ENCODE results near the gene ASTE1.

DNA sequence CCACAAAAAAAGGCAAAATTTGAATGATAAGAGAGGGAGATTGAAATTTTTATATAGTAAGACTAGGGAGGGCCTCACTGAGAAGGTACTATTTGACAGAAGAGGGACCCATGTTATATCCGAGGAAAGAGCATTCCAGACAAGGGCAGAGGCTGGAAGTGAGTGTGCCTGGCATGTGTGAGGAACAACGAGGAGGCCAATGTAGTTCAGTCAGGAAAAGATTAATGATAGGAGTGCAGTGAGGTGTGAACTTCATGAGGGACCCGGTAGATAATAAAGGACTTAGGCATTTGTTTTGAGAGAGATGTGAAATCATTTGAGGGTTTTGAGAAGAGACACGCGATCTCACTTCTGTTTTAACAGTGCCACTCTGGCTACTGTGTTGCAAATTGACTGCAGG, 36.3 kb downstream of the ASTE1 start:
- TF ChIP-seq, protein P1, sequence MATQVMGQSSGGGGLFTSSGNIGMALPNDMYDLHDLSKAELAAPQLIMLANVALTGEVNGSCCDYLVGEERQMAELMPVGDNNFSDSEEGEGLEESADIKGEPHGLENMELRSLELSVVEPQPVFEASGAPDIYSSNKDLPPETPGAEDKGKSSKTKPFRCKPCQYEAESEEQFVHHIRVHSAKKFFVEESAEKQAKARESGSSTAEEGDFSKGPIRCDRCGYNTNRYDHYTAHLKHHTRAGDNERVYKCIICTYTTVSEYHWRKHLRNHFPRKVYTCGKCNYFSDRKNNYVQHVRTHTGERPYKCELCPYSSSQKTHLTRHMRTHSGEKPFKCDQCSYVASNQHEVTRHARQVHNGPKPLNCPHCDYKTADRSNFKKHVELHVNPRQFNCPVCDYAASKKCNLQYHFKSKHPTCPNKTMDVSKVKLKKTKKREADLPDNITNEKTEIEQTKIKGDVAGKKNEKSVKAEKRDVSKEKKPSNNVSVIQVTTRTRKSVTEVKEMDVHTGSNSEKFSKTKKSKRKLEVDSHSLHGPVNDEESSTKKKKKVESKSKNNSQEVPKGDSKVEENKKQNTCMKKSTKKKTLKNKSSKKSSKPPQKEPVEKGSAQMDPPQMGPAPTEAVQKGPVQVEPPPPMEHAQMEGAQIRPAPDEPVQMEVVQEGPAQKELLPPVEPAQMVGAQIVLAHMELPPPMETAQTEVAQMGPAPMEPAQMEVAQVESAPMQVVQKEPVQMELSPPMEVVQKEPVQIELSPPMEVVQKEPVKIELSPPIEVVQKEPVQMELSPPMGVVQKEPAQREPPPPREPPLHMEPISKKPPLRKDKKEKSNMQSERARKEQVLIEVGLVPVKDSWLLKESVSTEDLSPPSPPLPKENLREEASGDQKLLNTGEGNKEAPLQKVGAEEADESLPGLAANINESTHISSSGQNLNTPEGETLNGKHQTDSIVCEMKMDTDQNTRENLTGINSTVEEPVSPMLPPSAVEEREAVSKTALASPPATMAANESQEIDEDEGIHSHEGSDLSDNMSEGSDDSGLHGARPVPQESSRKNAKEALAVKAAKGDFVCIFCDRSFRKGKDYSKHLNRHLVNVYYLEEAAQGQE (IDR thresholded peaks at IDR 0.05; ENCODE audit: low read depth): no peak
- TF ChIP-seq TAF1 (IDR thresholded peaks at IDR 0.05; ENCODE audit: low read depth): no peak
- TF ChIP-seq, protein P2, sequence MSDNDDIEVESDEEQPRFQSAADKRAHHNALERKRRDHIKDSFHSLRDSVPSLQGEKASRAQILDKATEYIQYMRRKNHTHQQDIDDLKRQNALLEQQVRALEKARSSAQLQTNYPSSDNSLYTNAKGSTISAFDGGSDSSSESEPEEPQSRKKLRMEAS (IDR thresholded peaks at IDR 0.05): no peak
- no peak for TF ChIP-seq CEBPB (IDR thresholded peaks at IDR 0.05)

All from Ishikawa (cell line).